Dedifferentiated amniotic fluid mesenchymal stem cell (primary cell): ENCODE results near the gene KRTAP9-8.
"Not testable (repeated sequence)": the region's sequence is repeated elsewhere in the genome, so short reads cannot be mapped to it uniquely, and the experiment has no call there.

Experiments used
- DNase-seq: peaks from one replicate; pipeline ENCODE4 v3.0.0-alpha.2; 2016; ENCODE audit errors: extremely low spot score

KRTAP9-8 gene

GRCh38 chr17:41255381-41256290 is 17.8 kb downstream of the KRTAP9-8 start, which contains the start of gene KRTAP9-9:
Gene KRTAP9-9, plus strand, starts transcription at chr17:41255384.
- DNase-seq: not testable (repeated sequence)

GRCh38 chr17:41256291-41256685 is 18.5 kb downstream of the KRTAP9-8 start:
- no peak for DNase-seq

GRCh38 chr17:41258406-41258805 is 20.6 kb downstream of the KRTAP9-8 start:
- DNase-seq: no peak

GRCh38 chr17:41263212-41263611 is 25.4 kb downstream of the KRTAP9-8 start:
- no peak for DNase-seq

GRCh38 chr17:41264599-41264998 is 26.8 kb downstream of the KRTAP9-8 start:
- DNase-seq: no peak

GRCh38 chr17:41265078-41265477 is 27.3 kb downstream of the KRTAP9-8 start, which contains the start of gene KRTAP9-6:
Gene KRTAP9-6, plus strand, starts transcription at chr17:41265378. Its CDS starts 0 bp downstream, at chr17:41265378.
- no peak for DNase-seq

GRCh38 chr17:41267711-41268110 is 29.9 kb downstream of the KRTAP9-8 start:
- DNase-seq: no peak

- not testable (repeated sequence) for DNase-seq
Observed at GRCh38 chr17:41271323-41271722, 33.5 kb downstream of the KRTAP9-8 start.

GRCh38 chr17:41271858-41272257 is 34.1 kb downstream of the KRTAP9-8 start:
- no peak for DNase-seq

GRCh38 chr17:41275648-41276190 is 37.9 kb downstream of the KRTAP9-8 start, which contains the start of gene KRTAP9-7:
Gene KRTAP9-7, plus strand, starts transcription at chr17:41275698. Its CDS starts 0 bp downstream, at chr17:41275698.
- not testable (repeated sequence) for DNase-seq

- DNase-seq: no peak
Observed at GRCh38 chr17:41278176-41278955, 40.6 kb downstream of the KRTAP9-8 start.

GRCh38 chr17:41284043-41284442 is 46.2 kb downstream of the KRTAP9-8 start:
- no peak for DNase-seq

GRCh38 chr17:41284546-41284945 is 46.7 kb downstream of the KRTAP9-8 start:
- DNase-seq: no peak

- no peak for DNase-seq
Observed at GRCh38 chr17:41287050-41287449, 49.3 kb downstream of the KRTAP9-8 start.
